Osteocyte (in vitro differentiated cells): Measurements from ENCODE around the gene TGFB2. TPM values are rescaled to one million over a fixed set of nuclear protein-coding genes. Genes with fewer than 3 reads are reported as not detected.

Source experiments
- DNase-seq: peaks from one replicate; pipeline ENCODE4 v3.0.0; 2021; ENCODE audit warnings: mixed read lengths; ENCODE audit not compliant: unreplicated experiment; ENCODE audit errors: extremely low spot score
- H3K27ac Mint-ChIP-seq: one replicate; pipeline ENCODE4 v1.8.0; 2021; ENCODE audit warnings: mild to moderate bottlenecking, mixed read lengths; ENCODE audit not compliant: unreplicated experiment
- H3K27me3 Mint-ChIP-seq: one replicate; pipeline ENCODE4 v1.8.0; 2021; ENCODE audit warnings: mixed read lengths; ENCODE audit not compliant: unreplicated experiment
- H3K36me3 Mint-ChIP-seq: one replicate; pipeline ENCODE4 v1.8.0; 2021; ENCODE audit warnings: mixed read lengths; ENCODE audit not compliant: unreplicated experiment
- H3K4me1 Mint-ChIP-seq: one replicate; pipeline ENCODE4 v1.8.0; 2021; ENCODE audit warnings: mixed read lengths; ENCODE audit not compliant: unreplicated experiment
- H3K4me3 Mint-ChIP-seq: one replicate; pipeline ENCODE4 v1.8.0; 2021; ENCODE audit warnings: mild to moderate bottlenecking, moderate library complexity, mixed read lengths; ENCODE audit not compliant: unreplicated experiment
- H3K9me3 Mint-ChIP-seq: one replicate; pipeline ENCODE4 v1.8.0; 2021; ENCODE audit warnings: mixed read lengths; ENCODE audit not compliant: unreplicated experiment
- CTCF ChIP-seq: fragments of 200-600 bp; sonication (generic); IDR thresholded peaks from 2 replicates; pipeline ENCODE4 v1.5.0; 2021; ENCODE audit warnings: antibody characterized with exemption, mild to moderate bottlenecking, moderate library complexity
- total RNA-seq: library from RNA; stranded (reverse); gene quantifications from 2 replicates; pipeline ENCODE4 v1.2.1, GENCODE V29; 2021

Gene TGFB2
- total RNA-seq, 1 donor from 2014 or later: 184 TPM

GRCh38 chr1:218361298-218362065 is 16.3 kb downstream of the TGFB2 start:
- TF ChIP-seq CTCF: peak; percentile 75
- H3K9me3 Mint-ChIP-seq: no peaks in the 10 kb centered on the region
- peak overlapping the region; percentile 6 for H3K4me3 Mint-ChIP-seq
- H3K4me1 Mint-ChIP-seq: peaks cover 87% of the 10 kb centered on the region
- peak overlapping the region; percentile 70 for H3K27ac Mint-ChIP-seq
- H3K36me3 Mint-ChIP-seq: peaks cover 33% of the 10 kb centered on the region
- no peak for DNase-seq
- H3K27me3 Mint-ChIP-seq: no peaks in the 10 kb centered on the region

GRCh38 chr1:218362418-218363076 is 17.4 kb downstream of the TGFB2 start:
- H3K27ac Mint-ChIP-seq: peak overlapping the region; percentile 27
- no peaks in the 10 kb centered on the region for H3K27me3 Mint-ChIP-seq
- no peak for TF ChIP-seq CTCF
- H3K9me3 Mint-ChIP-seq: no peaks in the 10 kb centered on the region
- no peak overlapping the region for H3K4me3 Mint-ChIP-seq
- no peak for DNase-seq
- H3K4me1 Mint-ChIP-seq: peaks cover 89% of the 10 kb centered on the region
- H3K36me3 Mint-ChIP-seq: peaks cover 32% of the 10 kb centered on the region

DNA sequence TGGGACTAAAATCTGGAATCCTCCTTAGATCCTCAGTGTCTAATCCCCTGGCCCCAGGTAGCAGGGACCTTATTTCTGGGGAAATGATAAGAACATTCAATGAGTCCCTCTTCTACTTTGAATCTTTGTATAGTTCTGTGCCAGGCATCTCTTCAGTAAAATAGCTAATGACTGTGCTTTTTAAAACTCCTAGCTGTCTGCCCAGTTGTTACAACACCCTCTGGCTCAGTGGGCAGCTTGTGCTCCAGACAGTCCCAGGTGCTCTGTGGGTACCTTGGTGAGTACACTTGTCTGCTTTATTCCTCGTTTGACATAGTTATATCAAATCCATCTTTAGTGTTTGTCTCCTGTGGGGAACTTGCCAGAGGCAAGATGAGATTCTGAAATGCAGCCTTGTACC is 18.0 kb downstream of the TGFB2 start:
- H3K27ac Mint-ChIP-seq: peak overlapping the region; percentile 86
- TF ChIP-seq CTCF: no peak
- peaks cover 29% of the 10 kb centered on the region for H3K36me3 Mint-ChIP-seq
- H3K4me1 Mint-ChIP-seq: peaks cover 87% of the 10 kb centered on the region
- no peak for DNase-seq
- no peaks in the 10 kb centered on the region for H3K9me3 Mint-ChIP-seq
- H3K27me3 Mint-ChIP-seq: no peaks in the 10 kb centered on the region
- H3K4me3 Mint-ChIP-seq: no peak overlapping the region

DNA sequence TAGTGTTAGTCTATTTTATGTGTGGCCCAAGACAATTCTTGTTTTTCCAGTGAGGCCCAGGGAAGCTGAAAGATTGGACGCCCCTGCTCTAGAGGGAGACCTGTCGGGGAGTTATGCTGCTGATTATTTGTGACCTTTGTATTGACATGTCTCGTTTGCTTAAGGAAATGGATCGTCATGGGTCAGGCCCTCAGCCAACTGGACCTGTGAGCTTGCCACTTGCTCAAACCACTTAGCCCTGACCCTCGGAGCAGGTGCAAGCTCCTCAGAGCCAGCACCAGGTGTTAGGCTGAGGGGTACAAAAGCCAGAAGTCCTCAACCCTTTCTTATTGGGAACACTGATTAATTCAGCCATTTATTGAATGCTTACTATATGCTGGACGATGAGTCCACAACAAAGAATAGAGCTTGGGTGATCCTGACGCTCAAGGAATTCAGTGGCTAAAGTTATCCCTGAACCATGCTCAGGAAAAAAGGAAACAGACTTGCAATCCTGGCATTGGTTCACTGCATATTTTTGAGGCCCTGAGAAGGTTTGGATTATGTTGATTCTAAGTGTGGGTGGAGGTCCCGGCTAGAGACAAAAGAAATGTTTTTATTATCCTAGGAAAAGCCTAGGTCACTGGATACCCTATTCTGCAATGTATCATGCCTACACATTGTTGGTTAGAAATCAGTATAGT is 19.0 kb downstream of the TGFB2 start:
- DNase-seq: no peak
- H3K4me1 Mint-ChIP-seq: peaks cover 81% of the 10 kb centered on the region
- no peak for TF ChIP-seq CTCF
- H3K27me3 Mint-ChIP-seq: no peaks in the 10 kb centered on the region
- no peak overlapping the region for H3K4me3 Mint-ChIP-seq
- H3K9me3 Mint-ChIP-seq: no peaks in the 10 kb centered on the region
- H3K36me3 Mint-ChIP-seq: peaks cover 32% of the 10 kb centered on the region
- peak overlapping the region; percentile 86 for H3K27ac Mint-ChIP-seq
